ENCODE data around the gene DMKN.

GRCh38 chr19:35498220-35498619, 15.2 kb downstream of the DMKN start:
- TF ChIP-seq ARID3A (IDR thresholded peaks at IDR 0.05; ENCODE audit: borderline replicate concordance, low read depth, low read length): no peak
- TF ChIP-seq BRF2 (IDR thresholded peaks at IDR 0.05; ENCODE audit: borderline replicate concordance, insufficient read depth, insufficient read length): no peak
- no peak for TF ChIP-seq CTCF (IDR thresholded peaks at IDR 0.05 in 2 of 3, conservative IDR thresholded peaks at IDR 0.05 in 1 of 3; ENCODE audit: insufficient read depth in 2 of 3, low read depth in 1 of 3, low read length in 3 of 3)
- no peak for TF ChIP-seq ZBTB34 (CRISPR knock-in tag; IDR thresholded peaks at IDR 0.05)
- TF ChIP-seq PATZ1 (CRISPR knock-in tag; IDR thresholded peaks at IDR 0.05; ENCODE audit: borderline replicate concordance): no peak
